Calu3 (cell line): Measurements from ENCODE around the gene SAFB. TPM values are rescaled to one million over a fixed set of nuclear protein-coding genes. Genes with fewer than 3 reads are reported as not detected.

Experiments
- BruUV-seq: library from RNA; stranded (reverse); fragments of 400-500 nt; replicated peaks from 2 replicates; lab custom pipeline; 2021; lab: Mats Ljungman, UMichigan
- CTCF ChIA-PET: fragments of 300-600 bp; sonication (Branson Sonifier 250); formaldehyde crosslinking; loops from one replicate; lab custom pipeline; 2022; ENCODE audit warnings: antibody characterized with exemption; lab: Charles Lee
- DNase-seq: peaks from one replicate; pipeline ENCODE4 v3.0.0; 2022
- H3K27ac Mint-ChIP-seq: one replicate; pipeline ENCODE4 v1.8.0; 2022; ENCODE audit warnings: mixed read lengths; ENCODE audit not compliant: unreplicated experiment
- H3K27me3 Mint-ChIP-seq: one replicate; pipeline ENCODE4 v1.8.0; 2022; ENCODE audit warnings: mixed read lengths; ENCODE audit not compliant: unreplicated experiment
- H3K36me3 Mint-ChIP-seq: one replicate; pipeline ENCODE4 v1.8.0; 2022; ENCODE audit warnings: mild to moderate bottlenecking, moderate library complexity, mixed read lengths; ENCODE audit not compliant: insufficient read depth, unreplicated experiment
- H3K4me1 Mint-ChIP-seq: one replicate; pipeline ENCODE4 v1.8.0; 2022; ENCODE audit warnings: mild to moderate bottlenecking, low read depth, mixed read lengths; ENCODE audit not compliant: unreplicated experiment
- H3K4me3 Mint-ChIP-seq: one replicate; pipeline ENCODE4 v1.8.0; 2022; ENCODE audit warnings: mild to moderate bottlenecking, low read depth, moderate library complexity, mixed read lengths; ENCODE audit not compliant: unreplicated experiment
- H3K9me3 Mint-ChIP-seq: one replicate; pipeline ENCODE4 v1.8.0; 2022; ENCODE audit warnings: low read depth, mixed read lengths; ENCODE audit not compliant: unreplicated experiment
- intact Hi-C: fragments of 100-400 bp; cut with micrococcal nuclease; formaldehyde crosslinking; loops from one replicate; pipeline ENCODE4 v1.10.0; 2022; ENCODE audit not compliant: unreplicated experiment
- total RNA-seq: library from RNA; stranded (reverse); gene quantifications from 2 replicates; pipeline ENCODE4 v1.2.3, GENCODE V29; 2022
- TF ChIP-seq, protein P1 (sequence below): fragments of 200-600 bp; IDR thresholded peaks from one replicate; pipeline ENCODE4 v1.8.0; 2022; ENCODE audit warnings: antibody characterized with exemption; ENCODE audit not compliant: unreplicated experiment

Gene SAFB
- total RNA-seq, 1 experiment from 2014 or later: 87.3 TPM

DNA sequence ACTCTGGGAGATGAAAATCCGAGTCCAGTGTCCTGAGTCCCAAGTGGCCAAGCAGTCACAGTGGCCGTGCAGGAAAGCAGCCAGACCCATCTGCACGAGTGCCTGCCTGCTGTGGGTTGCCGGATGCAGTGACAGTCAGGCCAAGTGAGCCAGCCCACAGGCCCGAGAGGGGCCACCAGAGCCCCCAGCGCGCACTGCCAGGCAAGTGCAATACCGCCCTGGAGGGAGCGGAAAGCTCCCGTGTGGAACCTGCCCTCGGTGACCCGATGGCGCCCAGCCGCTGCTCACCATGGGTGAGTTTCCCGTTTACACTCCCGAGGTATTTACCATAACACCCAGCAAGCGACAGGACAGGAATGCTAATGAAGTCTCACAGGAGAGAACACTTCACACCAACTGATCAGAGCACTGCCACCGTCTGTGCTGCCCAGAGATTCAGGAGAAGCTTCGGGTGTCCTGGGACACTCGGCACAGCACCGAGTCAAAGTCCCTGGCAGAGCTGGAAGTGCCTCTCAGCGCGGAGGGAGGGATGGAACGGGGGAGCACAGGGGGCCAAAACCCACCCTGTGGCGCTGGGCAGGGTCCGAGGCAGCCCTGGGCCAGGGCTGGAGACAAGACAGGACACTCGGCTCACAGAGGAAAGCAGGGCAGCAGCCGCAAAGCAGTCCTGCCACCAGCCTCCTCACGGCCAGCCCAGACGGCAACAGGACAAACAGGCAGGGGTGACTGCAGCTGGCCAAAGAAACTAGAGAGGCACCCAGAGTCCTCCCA is 33.8 kb upstream of the SAFB start:
- Mint-ChIP-seq H3K27ac (no peak overlapping the region), H3K9me3 (no peaks in the 10 kb centered on the region), H3K4me1 (no peaks in the 10 kb centered on the region), H3K4me3 (no peak overlapping the region), H3K36me3 (peaks cover 49% of the 10 kb centered on the region), H3K27me3 (no peaks in the 10 kb centered on the region)
- intact Hi-C loops: no loop called here
- no peak for DNase-seq
- BruUV-seq: no TSS peak
- CTCF ChIA-PET: interaction anchor here (0.7 kb wide), 1 partner anchor 209 kb away, joined by 3 read pairs; no protein-coding TSS in a partner anchor
- TF ChIP-seq, protein P1, sequence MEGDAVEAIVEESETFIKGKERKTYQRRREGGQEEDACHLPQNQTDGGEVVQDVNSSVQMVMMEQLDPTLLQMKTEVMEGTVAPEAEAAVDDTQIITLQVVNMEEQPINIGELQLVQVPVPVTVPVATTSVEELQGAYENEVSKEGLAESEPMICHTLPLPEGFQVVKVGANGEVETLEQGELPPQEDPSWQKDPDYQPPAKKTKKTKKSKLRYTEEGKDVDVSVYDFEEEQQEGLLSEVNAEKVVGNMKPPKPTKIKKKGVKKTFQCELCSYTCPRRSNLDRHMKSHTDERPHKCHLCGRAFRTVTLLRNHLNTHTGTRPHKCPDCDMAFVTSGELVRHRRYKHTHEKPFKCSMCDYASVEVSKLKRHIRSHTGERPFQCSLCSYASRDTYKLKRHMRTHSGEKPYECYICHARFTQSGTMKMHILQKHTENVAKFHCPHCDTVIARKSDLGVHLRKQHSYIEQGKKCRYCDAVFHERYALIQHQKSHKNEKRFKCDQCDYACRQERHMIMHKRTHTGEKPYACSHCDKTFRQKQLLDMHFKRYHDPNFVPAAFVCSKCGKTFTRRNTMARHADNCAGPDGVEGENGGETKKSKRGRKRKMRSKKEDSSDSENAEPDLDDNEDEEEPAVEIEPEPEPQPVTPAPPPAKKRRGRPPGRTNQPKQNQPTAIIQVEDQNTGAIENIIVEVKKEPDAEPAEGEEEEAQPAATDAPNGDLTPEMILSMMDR: no peak

DNA sequence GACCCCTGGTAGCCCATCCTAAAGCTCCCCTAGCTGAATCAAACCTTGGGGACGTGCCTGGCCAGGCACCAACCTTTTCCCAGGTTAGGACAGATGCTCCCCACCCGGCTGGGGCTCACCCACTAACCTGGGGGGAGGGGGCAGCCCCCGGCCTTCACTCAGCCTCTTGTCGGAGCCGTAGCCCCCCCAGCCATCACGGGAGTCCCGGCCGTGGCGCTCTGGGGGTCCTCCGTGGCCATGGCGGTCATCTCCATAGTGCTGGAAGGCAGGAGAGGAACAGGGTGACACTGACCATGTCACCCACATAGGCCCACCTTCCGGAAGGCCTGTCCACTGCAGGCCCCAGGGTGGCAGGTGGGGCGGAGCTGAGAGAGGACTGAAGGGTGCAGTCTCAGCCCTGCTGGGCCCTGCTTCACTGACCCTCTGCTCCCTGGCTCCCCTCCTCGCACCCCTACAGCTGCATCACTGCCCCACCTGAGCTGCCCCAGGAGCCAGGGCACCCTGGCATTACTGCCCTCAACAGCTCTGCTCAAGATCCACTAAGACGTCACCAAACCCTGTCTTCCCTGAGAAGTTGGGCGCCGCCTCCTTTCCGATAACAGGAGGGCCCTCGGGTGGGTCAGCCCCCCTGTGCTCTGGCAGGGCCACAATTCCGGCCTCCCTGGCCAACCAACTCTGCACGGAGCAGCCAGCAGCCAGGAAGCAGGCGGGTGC is 32.6 kb upstream of the SAFB start:
- H3K4me1 Mint-ChIP-seq: no peaks in the 10 kb centered on the region
- CTCF ChIA-PET: no interaction called here
- no peak overlapping the region for H3K27ac Mint-ChIP-seq
- intact Hi-C loops: no loop called here
- H3K36me3 Mint-ChIP-seq: peaks cover 51% of the 10 kb centered on the region
- DNase-seq: no peak
- H3K4me3 Mint-ChIP-seq: no peak overlapping the region
- H3K9me3 Mint-ChIP-seq: no peaks in the 10 kb centered on the region
- H3K27me3 Mint-ChIP-seq: no peaks in the 10 kb centered on the region
- no TSS peak for BruUV-seq
- TF ChIP-seq, protein P1: no peak

- Mint-ChIP-seq H3K4me1 (no peaks in the 10 kb centered on the region), H3K27ac (no peak overlapping the region), H3K9me3 (no peaks in the 10 kb centered on the region), H3K4me3 (no peak overlapping the region), H3K36me3 (peaks cover 54% of the 10 kb centered on the region), H3K27me3 (no peaks in the 10 kb centered on the region)
- intact Hi-C loops: no loop called here
- no peak for DNase-seq
- CTCF ChIA-PET: no interaction called here
- TF ChIP-seq, protein P1: no peak
- BruUV-seq: no TSS peak
Observed at GRCh38 chr19:5590865-5591154, 32.1 kb upstream of the SAFB start.

- H3K9me3 Mint-ChIP-seq: no peaks in the 10 kb centered on the region
- BruUV-seq: no TSS peak
- no peak overlapping the region for H3K4me3 Mint-ChIP-seq
- H3K27ac Mint-ChIP-seq: no peak overlapping the region
- DNase-seq: no peak
- H3K27me3 Mint-ChIP-seq: no peaks in the 10 kb centered on the region
- TF ChIP-seq, protein P1: no peak
- intact Hi-C loops: no loop called here
- H3K36me3 Mint-ChIP-seq: peaks cover 54% of the 10 kb centered on the region
- CTCF ChIA-PET: no interaction called here
- no peaks in the 10 kb centered on the region for H3K4me1 Mint-ChIP-seq
Observed at GRCh38 chr19:5591476-5591875, 31.4 kb upstream of the SAFB start.
